ENCODE results near the gene SRCAP. TPM values are rescaled to one million over a fixed set of nuclear protein-coding genes. Genes with fewer than 3 reads are reported as not detected.

The SRCAP gene
- total RNA-seq, 1 donor from 2014 or later = 94.5 TPM

DNA sequence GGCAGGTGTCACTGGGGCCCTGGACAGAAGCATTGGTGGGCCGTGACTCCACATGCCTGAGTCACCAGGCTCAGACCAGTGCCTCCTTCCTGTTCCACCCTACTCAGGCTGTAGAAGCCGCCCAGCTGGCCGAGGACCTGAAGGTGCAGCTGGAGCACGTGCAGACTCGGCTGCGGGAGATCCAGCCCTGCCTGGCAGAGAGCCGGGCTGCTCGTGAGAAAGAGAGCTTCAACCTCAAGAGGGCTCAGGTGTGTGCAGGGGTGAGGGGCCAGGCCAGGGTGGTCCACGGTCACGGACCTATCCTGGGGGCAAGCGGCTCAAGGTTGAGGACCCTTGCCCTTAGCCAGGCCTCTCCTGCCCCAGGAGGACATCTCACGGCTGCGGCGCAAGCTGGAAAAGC lies 72.8 kb downstream of the SRCAP start:
- Mint-ChIP-seq H3K27ac (ENCODE audit: unreplicated experiment) (no peak overlapping the region), H3K27me3 (ENCODE audit: low read depth) (peaks cover 5% of the 10 kb centered on the region), H3K4me3 (no peak overlapping the region), H3K4me1 (peaks cover 14% of the 10 kb centered on the region), H3K9me3 (no peaks in the 10 kb centered on the region), H3K36me3 (ENCODE audit: low read depth) (peaks cover 18% of the 10 kb centered on the region)
- TF ChIP-seq, protein P1, sequence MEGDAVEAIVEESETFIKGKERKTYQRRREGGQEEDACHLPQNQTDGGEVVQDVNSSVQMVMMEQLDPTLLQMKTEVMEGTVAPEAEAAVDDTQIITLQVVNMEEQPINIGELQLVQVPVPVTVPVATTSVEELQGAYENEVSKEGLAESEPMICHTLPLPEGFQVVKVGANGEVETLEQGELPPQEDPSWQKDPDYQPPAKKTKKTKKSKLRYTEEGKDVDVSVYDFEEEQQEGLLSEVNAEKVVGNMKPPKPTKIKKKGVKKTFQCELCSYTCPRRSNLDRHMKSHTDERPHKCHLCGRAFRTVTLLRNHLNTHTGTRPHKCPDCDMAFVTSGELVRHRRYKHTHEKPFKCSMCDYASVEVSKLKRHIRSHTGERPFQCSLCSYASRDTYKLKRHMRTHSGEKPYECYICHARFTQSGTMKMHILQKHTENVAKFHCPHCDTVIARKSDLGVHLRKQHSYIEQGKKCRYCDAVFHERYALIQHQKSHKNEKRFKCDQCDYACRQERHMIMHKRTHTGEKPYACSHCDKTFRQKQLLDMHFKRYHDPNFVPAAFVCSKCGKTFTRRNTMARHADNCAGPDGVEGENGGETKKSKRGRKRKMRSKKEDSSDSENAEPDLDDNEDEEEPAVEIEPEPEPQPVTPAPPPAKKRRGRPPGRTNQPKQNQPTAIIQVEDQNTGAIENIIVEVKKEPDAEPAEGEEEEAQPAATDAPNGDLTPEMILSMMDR (conservative IDR thresholded peaks at IDR 0.05) = no peak
- DNase-seq (ENCODE audit: low read depth, low spot score) = no peak

DNA sequence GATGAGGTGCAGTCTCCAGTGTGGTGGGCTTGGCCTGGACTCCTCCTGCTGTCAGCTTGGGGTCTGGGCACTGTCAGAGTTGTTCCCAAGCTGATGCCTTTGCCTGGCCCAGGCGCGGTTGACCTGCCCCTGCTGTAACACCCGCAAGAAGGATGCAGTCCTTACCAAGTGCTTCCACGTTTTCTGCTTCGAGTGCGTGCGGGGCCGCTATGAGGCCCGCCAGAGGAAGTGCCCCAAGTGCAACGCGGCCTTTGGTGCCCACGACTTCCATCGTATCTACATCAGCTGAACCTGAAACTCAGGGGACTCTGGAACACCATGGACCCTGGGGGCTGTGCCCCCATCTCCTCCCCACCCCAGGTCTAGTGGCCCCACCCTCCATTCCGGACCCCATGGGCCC lies 74.9 kb downstream of the SRCAP start:
- TF ChIP-seq, protein P1 (conservative IDR thresholded peaks at IDR 0.05) = no peak
- no peak for DNase-seq (ENCODE audit: low read depth, low spot score)
- H3K9me3 Mint-ChIP-seq = no peaks in the 10 kb centered on the region
- H3K27me3 Mint-ChIP-seq (ENCODE audit: low read depth) = peaks cover 16% of the 10 kb centered on the region
- H3K36me3 Mint-ChIP-seq (ENCODE audit: low read depth) = peaks cover 17% of the 10 kb centered on the region
- H3K4me3 Mint-ChIP-seq = peak overlapping the region; percentile 85
- peaks cover 28% of the 10 kb centered on the region for H3K4me1 Mint-ChIP-seq
- H3K27ac Mint-ChIP-seq (ENCODE audit: unreplicated experiment) = no peak overlapping the region

DNA sequence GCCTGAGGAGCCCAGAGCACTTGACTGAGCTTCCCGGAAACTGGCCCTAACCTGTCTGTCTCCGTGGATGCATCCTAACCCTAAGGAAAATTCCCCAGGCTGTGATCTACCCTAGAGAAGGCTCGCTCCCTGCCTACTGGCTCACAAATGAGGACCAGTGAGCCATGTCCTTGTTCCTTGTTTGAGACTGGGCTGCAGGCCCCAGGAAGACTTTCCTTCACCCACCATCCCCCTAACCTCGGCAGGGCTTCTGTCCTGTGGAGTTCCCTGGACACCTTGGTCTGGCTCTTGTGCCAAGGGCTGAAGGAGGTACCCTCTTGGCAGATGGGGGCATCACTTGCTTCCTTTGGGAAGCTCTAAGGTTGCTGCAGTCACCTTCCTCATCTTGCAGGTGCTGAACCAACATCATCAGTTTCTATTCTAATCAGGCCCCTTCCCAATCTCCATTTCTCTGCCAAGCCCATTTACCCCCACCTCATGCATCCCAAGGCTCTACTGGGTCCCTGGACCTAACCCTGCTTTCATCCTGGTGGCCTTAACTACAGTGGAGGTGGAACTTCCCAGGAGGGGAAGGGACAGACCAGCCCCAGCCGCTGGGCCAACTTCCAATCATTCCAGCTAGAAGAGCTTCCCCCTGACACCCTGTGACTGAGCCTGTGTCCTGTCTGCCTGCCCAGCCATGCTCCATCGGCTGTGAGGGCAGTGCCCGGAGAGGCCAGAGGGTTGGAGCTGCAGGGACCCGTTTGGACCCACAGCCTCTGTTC lies 75.6 kb downstream of the SRCAP start:
- H3K36me3 Mint-ChIP-seq (ENCODE audit: low read depth) = peaks cover 15% of the 10 kb centered on the region
- H3K27me3 Mint-ChIP-seq (ENCODE audit: low read depth) = peaks cover 18% of the 10 kb centered on the region
- peaks cover 31% of the 10 kb centered on the region for H3K4me1 Mint-ChIP-seq
- H3K4me3 Mint-ChIP-seq = peak overlapping the region; percentile 85
- DNase-seq (ENCODE audit: low read depth, low spot score) = no peak
- no peak overlapping the region for H3K27ac Mint-ChIP-seq (ENCODE audit: unreplicated experiment)
- TF ChIP-seq, protein P1 (conservative IDR thresholded peaks at IDR 0.05) = no peak
- H3K9me3 Mint-ChIP-seq = no peaks in the 10 kb centered on the region

DNA sequence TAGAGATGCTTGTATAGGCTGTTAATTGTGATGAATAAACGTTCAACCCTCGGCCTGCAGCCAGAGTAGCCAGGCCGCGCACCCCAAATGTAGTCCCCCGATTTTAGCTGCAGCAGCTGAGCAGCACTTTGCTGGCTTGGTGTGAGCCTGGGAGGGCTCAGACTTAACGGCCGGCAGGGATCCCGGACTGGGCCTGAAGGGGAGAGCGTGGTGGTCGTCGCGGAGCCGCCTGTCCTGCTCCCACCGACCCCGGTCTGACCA lies 76.1 kb downstream of the SRCAP start:
- Mint-ChIP-seq H3K27me3 (ENCODE audit: low read depth) (peaks cover 18% of the 10 kb centered on the region), H3K36me3 (ENCODE audit: low read depth) (peaks cover 15% of the 10 kb centered on the region)

DNA sequence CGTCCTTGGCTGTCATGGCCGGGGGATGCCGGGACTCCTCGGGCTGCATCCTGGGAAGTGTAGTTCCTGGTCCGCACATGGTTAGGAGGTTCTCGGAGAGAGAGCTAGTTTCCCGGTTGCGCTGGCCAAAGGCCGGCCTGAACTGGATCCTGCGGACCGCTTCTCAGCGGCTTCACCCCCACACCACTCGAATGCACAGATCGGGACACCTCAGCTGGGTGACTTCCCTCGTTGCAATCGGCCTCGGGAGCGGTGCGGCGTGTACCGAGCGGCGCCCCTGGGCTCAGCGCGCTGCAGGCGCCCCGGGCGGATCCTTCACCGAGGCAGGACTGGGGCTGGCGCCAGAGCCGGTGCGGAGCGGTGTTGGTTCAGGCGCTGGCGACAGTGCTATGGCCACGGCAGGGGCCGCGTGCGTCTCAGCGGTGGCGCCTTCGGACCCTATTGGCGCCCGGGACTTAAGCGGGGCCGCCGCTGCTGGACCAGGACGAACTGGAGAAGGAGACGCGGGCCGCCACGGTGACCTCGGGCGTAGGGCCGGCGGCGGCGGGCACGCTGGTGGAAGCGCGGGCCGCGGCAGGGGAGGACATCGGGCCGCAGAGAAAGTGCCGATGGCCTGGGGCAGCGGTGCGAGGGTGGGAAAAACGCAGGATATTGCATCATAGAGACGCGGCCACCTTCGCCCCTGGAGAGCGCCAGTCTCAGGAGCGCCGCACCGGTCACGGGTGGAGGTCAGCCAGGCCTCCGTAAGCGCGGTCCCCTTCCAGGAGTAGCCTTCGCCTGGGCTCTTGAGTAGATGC lies 76.6 kb downstream of the SRCAP start:
- TF ChIP-seq, protein P1 (conservative IDR thresholded peaks at IDR 0.05) = no peak
- Mint-ChIP-seq H3K9me3 (no peaks in the 10 kb centered on the region), H3K36me3 (ENCODE audit: low read depth) (peaks cover 15% of the 10 kb centered on the region), H3K27me3 (ENCODE audit: low read depth) (peaks cover 18% of the 10 kb centered on the region), H3K4me3 (peak overlapping the region; percentile 85), H3K27ac (ENCODE audit: unreplicated experiment) (peak overlapping the region; percentile 94), H3K4me1 (peaks cover 31% of the 10 kb centered on the region)
- DNase-seq (ENCODE audit: low read depth, low spot score) = peak; percentile 76

More for the DNA sequence above, 76.1 kb downstream of the SRCAP start:
- TF ChIP-seq, protein P1 (conservative IDR thresholded peaks at IDR 0.05) = no peak
- Mint-ChIP-seq H3K4me1 (peaks cover 31% of the 10 kb centered on the region), H3K4me3 (peak overlapping the region; percentile 85), H3K9me3 (no peaks in the 10 kb centered on the region), H3K27ac (ENCODE audit: unreplicated experiment) (peak overlapping the region; percentile 94)
- DNase-seq (ENCODE audit: low read depth, low spot score) = no peak

Data from neural crest cell (in vitro differentiated cells).